Kasumi-1 (cell line): ENCODE measurements around the gene SIPA1L3.
A peak's percentile ranks its signal among the peaks of the same experiment; 100 is the strongest.

ENCODE experiments used
- DNase-seq, 2 experiments: peaks; one replicate each; lab custom pipeline; 2025; lab: John Stamatoyannopoulos, UW

Gene SIPA1L3

GRCh38 chr19:38239816-38240215 lies 332.8 kb downstream of the SIPA1L3 start:
- no peak for DNase-seq

DNA sequence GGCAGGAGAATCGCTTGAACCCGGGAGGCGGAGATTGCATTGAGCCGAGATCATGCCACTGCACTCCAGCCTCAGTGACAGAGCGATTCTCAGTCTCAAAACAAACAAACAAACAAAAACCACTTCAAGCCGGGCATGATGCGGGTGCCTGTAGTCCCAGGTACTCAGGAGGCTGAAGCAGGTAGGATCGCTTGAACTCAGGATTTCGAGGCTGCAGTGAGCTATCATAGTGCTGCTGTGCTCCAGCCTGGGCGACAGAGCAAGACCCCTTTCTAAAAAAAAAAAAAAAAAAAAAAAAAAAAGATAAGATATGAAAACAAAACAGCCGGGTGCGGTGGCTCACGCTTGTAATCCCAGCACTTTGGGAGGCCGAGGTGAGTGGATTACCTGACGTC lies 336.3 kb downstream of the SIPA1L3 start:
- no peak for DNase-seq

GRCh38 chr19:38245826-38246498 lies 339.0 kb downstream of the SIPA1L3 start:
- no peak for DNase-seq

DNA sequence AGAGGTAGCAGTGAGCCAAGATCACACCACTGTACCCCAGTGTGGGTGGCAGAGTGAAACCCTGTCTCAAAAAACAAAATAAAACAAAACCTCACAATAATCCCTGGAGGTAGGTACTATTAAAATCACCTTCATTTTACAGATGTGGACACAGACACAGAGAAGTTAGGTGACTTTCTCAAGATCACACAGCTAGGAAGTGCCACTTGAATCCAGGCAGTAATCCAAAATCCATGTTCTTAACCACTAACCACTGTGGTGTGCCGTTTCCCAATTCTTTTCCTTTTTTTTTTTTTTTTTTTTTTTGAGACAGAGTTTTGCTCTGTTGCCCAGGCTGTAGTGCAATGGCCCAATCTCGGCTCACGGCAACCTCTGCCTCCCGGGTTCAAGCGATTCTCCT lies 340.1 kb downstream of the SIPA1L3 start:
- DNase-seq, result no peak

DNA sequence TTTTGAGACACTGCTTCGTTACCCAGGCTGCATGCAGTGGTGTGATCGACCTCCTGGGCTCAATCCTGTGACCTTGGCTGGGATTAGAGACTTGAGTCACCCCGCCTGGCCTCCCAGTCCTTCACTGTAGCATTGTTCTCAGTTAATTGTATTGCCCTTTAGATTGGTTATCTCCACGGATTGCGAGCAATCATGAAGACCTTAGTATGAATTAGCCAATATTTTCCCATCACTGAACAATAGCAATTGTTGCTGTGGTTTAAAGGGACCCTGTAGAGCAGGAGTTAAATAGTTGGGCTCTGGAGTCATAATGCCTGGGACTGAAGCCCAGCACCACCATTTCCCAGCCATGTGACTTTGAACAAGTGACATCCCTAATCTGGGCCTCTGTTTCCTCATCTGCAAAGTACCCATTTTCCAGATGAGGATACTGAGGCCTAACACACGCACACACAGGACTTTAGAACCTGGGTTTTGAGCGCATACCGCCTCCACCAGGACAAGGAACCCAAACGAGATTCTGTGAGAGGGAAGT lies 340.8 kb downstream of the SIPA1L3 start:
- no peak for DNase-seq

DNA sequence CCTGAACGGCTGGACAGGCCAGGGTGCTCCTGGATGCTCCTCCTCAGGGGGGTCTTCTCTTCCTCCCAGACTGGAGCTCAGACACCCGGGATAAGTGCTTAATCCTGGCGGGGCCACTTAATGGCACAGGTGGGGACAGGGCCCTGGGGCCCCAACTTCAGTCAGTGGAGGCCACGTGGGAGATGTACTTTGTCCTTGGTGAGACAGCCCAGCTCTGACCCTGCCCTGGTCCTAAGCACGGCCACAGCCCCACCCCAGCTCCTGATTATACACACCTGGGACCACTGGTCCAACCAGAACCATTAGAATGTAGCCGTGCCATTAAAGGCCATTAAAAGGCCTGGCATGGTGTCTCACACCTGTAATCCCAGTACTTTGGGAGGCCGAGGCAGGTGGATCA lies 341.4 kb downstream of the SIPA1L3 start:
- DNase-seq, result no peak

GRCh38 chr19:38250428-38250820 lies 343.4 kb downstream of the SIPA1L3 start:
- no peak for DNase-seq

- DNase-seq, result no peak
Observed at GRCh38 chr19:38250821-38251563, 344.0 kb downstream of the SIPA1L3 start.

DNA sequence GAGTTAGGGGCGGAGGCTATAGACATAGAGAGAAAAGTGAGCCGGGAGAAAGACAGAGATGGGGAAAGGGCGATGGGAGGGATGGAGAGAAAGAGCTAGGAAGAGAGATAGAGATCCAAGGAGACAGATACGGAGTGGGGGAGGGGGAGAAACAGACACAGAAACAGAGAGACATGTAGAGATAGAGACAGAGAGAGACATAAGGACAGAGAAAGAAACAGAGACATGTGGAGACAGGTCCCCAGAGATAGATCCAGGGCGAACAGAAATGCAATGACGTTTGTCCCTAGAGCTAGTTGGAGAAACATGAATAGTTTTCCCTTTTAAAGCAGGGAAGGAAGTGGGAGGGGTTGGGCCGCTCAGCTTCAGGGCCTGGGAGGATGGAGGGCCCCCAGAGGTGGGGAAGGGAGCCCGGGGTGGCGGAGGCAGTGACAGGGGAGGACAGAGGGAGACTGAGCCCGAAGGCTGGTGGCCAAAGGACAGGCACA lies 344.6 kb downstream of the SIPA1L3 start:
- peak; percentile 58 to 66 for DNase-seq

DNA sequence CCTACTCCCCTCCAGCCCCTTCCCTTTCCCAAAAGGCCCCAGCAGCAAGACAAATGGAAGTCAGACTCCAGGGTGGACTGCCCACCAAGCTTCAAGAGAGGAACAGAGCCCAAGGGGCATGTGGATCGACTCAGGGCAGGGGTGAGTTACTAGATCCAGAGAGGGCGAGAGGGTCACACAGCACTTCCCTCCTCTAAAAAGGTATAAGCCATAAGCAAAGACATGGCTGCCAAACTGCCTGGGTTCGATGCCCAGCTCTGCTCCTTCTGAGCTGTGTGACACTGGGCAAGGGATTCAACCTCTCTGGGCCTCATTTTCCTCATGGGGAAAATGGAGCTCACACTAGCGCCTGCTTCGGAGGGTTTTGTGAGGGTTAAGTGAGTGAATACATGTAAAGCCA lies 345.4 kb downstream of the SIPA1L3 start:
- no peak for DNase-seq

- DNase-seq, result no peak
Observed at GRCh38 chr19:38252941-38253691, 346.1 kb downstream of the SIPA1L3 start.

DNA sequence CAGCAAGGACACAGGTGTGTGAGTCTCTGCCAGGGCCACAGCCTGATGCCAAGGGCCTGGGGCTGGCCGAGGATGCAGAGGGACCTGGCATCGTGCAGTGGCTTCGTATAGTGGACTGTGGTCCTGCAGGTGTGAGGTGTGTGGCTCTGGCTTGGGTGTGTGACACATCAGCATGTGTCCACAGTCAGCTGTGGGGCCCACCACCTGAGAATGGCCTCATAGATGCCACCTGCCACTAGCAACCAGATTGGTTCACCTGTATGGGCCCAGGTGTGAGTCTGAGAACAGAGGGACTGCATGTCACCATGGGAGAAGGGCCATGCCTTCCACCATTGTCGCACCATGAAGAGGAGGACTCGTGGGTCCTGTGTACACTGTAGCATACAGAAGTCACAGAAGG lies 346.8 kb downstream of the SIPA1L3 start:
- DNase-seq, result no peak

- peak in 1 of 2 experiments; percentile 20 for DNase-seq
Observed at GRCh38 chr19:38255383-38256014, 348.5 kb downstream of the SIPA1L3 start.
